ENCODE data around the gene CBX7. TPM values are rescaled to one million over a fixed set of nuclear protein-coding genes. Genes with fewer than 3 reads are reported as not detected.

Gene CBX7
- total and polyA plus RNA-seq, 2 of the 4 experiments (the other 2 are of a cell fraction): 0.90 to 3.6 TPM

DNA sequence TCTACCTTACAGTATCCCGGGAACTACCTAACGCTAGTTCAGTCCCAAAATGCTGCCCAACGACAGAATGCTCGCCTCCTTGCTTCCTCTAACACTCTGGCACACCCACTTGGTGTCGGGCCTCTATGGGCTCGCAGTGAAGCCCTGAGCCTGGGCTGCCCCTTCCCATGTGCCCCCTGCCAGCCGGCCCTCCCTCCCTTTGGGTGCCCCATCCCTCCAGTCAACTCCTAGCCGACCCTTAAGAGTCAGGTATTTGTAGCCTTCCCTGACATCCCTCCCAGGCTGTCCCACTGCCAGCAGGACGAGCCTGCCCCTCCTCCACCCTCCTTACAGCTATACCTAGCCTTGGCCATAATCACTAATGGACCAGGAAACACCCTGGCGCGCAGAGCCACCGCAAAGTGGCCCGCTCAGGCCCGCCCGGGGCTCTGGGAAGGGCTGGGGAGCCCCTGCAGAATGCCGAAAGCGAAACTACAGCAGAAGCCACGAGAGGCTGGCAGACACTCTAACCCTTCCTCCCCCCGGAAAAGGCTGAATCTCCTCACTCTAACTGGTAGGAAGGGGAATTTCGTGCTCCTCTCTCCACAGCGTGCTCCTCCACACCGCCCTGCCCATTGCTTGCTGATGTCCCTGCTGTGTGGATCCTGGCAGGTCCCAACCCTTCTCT, 8.2 kb downstream of the CBX7 start:
- H4K8ac ChIP-seq (ENCODE audit: low read depth in 2 of 2, low read length in 2 of 2): peak overlapping the region; percentile 61 to 70; a peak in 3 of 4 replicates
- H2BK120ac ChIP-seq (ENCODE audit: low read depth, low read length): no peak overlapping the region
- no peak overlapping the region for H2BK5ac ChIP-seq (ENCODE audit: low read depth, low read length, poor library complexity, severe bottlenecking)
- peak overlapping the region; percentile 79; the same call in 1 of the 2 replicates for H3K23ac ChIP-seq (ENCODE audit: low read depth, low read length)
- no peak; the same call in 1 of the 2 replicates for ATAC-seq (ENCODE audit: low read depth)
- H3K4ac ChIP-seq (ENCODE audit: low read depth, low read length): peak overlapping the region; percentile 22; the same call in 1 of the 2 replicates
- in situ Hi-C loops (cut with MboI; ENCODE audit: low sequenced_read_pairs): no loop called here
- no peak overlapping the region for H3K18ac ChIP-seq (ENCODE audit: low read depth, low read length)
- peak; percentile 30 for DNase-seq
- peak overlapping the region; percentile 82 for H3K4me2 ChIP-seq (ENCODE audit: low read depth, low read length)
- POLR2A ChIA-PET (ENCODE audit: unreplicated experiment): no interaction called here
- BruUV-seq (replicated peaks): no TSS peak
- H4K91ac ChIP-seq (ENCODE audit: insufficient read depth, low read depth, low read length): 0 out of 2 replicates have a peak overlapping the region, but pooled peaks have one; percentile 46
- no peaks in the 10 kb centered on the region for H4K20me1 ChIP-seq (ENCODE audit: insufficient read depth, low read length)
- peak overlapping the region; percentile 99 for H3K4me3 ChIP-seq (ENCODE audit: insufficient read depth, low read depth, low read length)
- no peaks in the 10 kb centered on the region; a peak in 1 of 4 replicates for H3K79me1 ChIP-seq (ENCODE audit: low read depth in 1 of 2, low read length in 2 of 2)
- peak overlapping the region; percentile 60 for H2AK9ac ChIP-seq (replicated peaks; ENCODE audit: low read depth, low read length, poor library complexity)
- no peaks in the 10 kb centered on the region for H3K27me3 ChIP-seq (ENCODE audit: control insufficient read depth, insufficient read depth, low read length)
- 0 out of 2 replicates have a peak overlapping the region, but pooled peaks have one; percentile 33 for H4K5ac ChIP-seq (ENCODE audit: low read depth, low read length)
- CTCF ChIA-PET: no interaction called here
- no peak overlapping the region; the same call in 1 of the 2 replicates for H3K27ac ChIP-seq (ENCODE audit: insufficient read depth, low read length)
- H3K36me3 ChIP-seq (ENCODE audit: control insufficient read depth, insufficient read depth, low read length): 0 out of 2 replicates have a peak, but pooled peaks cover 2% of the 10 kb centered on the region
- 0 out of 2 replicates have a peak overlapping the region, but pooled peaks have one; percentile 25 for H3K14ac ChIP-seq (replicated peaks; ENCODE audit: low read depth, low read length)
- H3K9ac ChIP-seq (ENCODE audit: low read depth, low read length): peak overlapping the region; percentile 40; the same call in 1 of the 2 replicates
- peak overlapping the region; percentile 98 for H2AFZ ChIP-seq (replicated peaks; ENCODE audit: low read length, poor library complexity)
- peak overlapping the region; percentile 86; the same call in 1 of the 2 replicates for H2AK5ac ChIP-seq (ENCODE audit: low read depth, low read length)
- H3K56ac ChIP-seq (ENCODE audit: extremely low read depth, insufficient read depth, low read length): no peak overlapping the region
- peaks cover 7% of the 10 kb centered on the region for H3K4me1 ChIP-seq (ENCODE audit: control insufficient read depth, insufficient read depth, low read length)
- intact Hi-C loops (cut with micrococcal nuclease): no loop called here
- no peaks in the 10 kb centered on the region for H3K9me3 ChIP-seq (ENCODE audit: control insufficient read depth, insufficient read depth, low read length)
- TF ChIP-seq RFX5 (IDR thresholded peaks at IDR 0.05; ENCODE audit: low read depth, low read length) (no peak), MAFK (IDR thresholded peaks at IDR 0.05; ENCODE audit: low read depth, low read length) (no peak), FOS (IDR thresholded peaks at IDR 0.05; ENCODE audit: low read depth, low read length) (no peak), MAZ (IDR thresholded peaks at IDR 0.05; ENCODE audit: borderline replicate concordance, low read depth, low read length) (no peak)
- dilution Hi-C loops (cut with HindIII; ENCODE audit: low sequenced_read_pairs, unreplicated experiment): no loop called here
- no peak overlapping the region for H2BK20ac ChIP-seq (ENCODE audit: low read depth, low read length)
- WGBS, 2 experiments (ENCODE audit: extremely low coverage in 2 of 2, insufficient read length in 1 of 2): 32% methylated on average over 7 of the region's 22 CpGs; no CpG with 5 or more reads in 1 of the 2 experiments
- no peak overlapping the region for H2BK15ac ChIP-seq (ENCODE audit: low read depth, low read length)
- H3K9me1 ChIP-seq (ENCODE audit: insufficient read depth, low read length): peaks cover 4% of the 10 kb centered on the region; the same call in 1 of the 2 replicates

All from IMR-90 (cell line).